ENCODE measurements around the gene PLEK.
"Not testable (repeated sequence)": the region's sequence is repeated elsewhere in the genome, so short reads cannot be mapped to it uniquely, and the experiment has no call there.

The PLEK gene

DNA sequence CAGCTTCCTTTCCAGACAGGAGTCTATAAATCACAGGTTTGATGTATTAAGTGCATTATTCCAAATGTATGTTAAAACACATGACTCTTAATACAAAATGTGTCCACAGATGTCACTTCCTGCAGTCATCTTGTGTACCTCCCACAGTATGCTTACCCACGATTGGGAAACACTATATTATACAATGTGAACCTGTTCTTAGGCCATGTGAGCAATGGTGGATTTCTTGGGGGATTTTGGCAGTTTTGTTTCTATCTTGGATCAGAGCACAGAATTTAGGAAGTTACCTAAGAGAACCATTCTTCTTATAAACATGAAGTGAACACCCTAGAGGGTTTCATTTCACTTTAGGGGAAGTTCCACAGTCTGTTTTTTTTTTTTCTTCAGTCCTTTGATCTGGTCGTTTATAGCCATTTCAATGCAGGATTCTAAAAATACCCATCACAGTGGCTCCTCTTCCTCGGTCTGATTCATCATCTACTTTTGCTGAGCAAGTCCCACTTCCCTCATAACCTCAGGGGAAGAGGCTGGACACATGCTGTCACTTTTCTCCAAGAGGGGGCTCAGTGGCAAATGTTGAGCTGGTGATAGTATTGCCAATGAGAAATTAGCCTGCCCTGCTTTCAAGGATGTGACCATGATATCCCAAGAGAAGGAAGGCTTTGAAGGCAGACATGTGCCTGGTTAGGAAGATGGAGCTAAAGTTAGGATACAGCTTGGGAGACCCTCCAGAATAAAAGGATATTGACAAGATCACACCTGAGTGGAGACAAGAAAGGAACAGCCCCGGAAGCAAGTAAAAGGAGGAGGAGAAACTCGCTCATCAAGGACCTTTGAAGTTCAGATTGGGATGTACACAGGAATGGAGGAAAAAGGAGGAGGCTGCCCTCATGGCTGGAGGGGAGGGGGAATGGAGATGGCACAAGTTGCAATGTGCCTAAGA is 22.6 kb downstream of the PLEK start:
- no peak overlapping the region for H3K27ac ChIP-seq (ENCODE audit: low read length)
- no peaks in the 10 kb centered on the region for H3K9me3 ChIP-seq (ENCODE audit: control insufficient read depth, low read depth, low read length)
- no peaks in the 10 kb centered on the region for H3K4me1 ChIP-seq (ENCODE audit: control insufficient read depth, low read depth, low read length)
- H3K9ac ChIP-seq (ENCODE audit: low read length), result no peak overlapping the region
- H3K4me3 ChIP-seq (ENCODE audit: low read length), result no peak overlapping the region
- H3K27me3 ChIP-seq (ENCODE audit: control insufficient read depth, insufficient read depth, low read length), result no peaks in the 10 kb centered on the region
- no peaks in the 10 kb centered on the region for H3K36me3 ChIP-seq (ENCODE audit: control insufficient read depth, low read depth, low read length)

DNA sequence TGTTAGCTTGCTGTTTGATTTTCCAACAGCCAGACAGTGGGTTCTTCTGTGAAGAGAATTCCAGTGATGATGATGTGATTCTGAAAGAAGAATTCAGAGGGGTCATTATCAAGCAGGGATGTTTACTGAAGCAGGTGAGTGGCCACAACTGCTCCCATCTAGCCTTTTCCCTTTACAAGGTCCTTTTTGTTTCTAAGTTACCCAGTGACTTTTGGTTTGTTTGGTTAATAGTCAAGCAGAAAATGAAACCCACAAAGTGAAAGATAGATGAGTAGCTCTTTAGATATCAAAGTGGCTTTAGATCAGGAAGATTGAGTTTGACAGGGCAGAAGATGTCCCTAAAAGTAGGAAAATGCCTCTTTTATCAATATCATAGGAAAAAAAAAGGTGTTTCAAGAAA is 23.3 kb downstream of the PLEK start:
- no peaks in the 10 kb centered on the region for H3K4me1 ChIP-seq (ENCODE audit: control insufficient read depth, low read depth, low read length)
- H3K9me3 ChIP-seq (ENCODE audit: control insufficient read depth, low read depth, low read length), result no peaks in the 10 kb centered on the region
- H3K36me3 ChIP-seq (ENCODE audit: control insufficient read depth, low read depth, low read length), result no peaks in the 10 kb centered on the region
- no peak overlapping the region for H3K9ac ChIP-seq (ENCODE audit: low read length)
- no peaks in the 10 kb centered on the region for H3K27me3 ChIP-seq (ENCODE audit: control insufficient read depth, insufficient read depth, low read length)
- no peak overlapping the region for H3K27ac ChIP-seq (ENCODE audit: low read length)
- H3K4me3 ChIP-seq (ENCODE audit: low read length), result no peak overlapping the region

GRCh38 chr2:68388772-68389171 is 23.7 kb downstream of the PLEK start:
- Histone ChIP-seq H3K4me3 (ENCODE audit: low read length) (no peak overlapping the region), H3K27ac (ENCODE audit: low read length) (no peak overlapping the region), H3K4me1 (ENCODE audit: control insufficient read depth, low read depth, low read length) (no peaks in the 10 kb centered on the region), H3K9ac (ENCODE audit: low read length) (no peak overlapping the region), H3K9me3 (ENCODE audit: control insufficient read depth, low read depth, low read length) (no peaks in the 10 kb centered on the region), H3K27me3 (ENCODE audit: control insufficient read depth, insufficient read depth, low read length) (no peaks in the 10 kb centered on the region), H3K36me3 (ENCODE audit: control insufficient read depth, low read depth, low read length) (no peaks in the 10 kb centered on the region)

- Histone ChIP-seq H3K36me3 (ENCODE audit: control insufficient read depth, low read depth, low read length) (no peaks in the 10 kb centered on the region), H3K4me1 (ENCODE audit: control insufficient read depth, low read depth, low read length) (no peaks in the 10 kb centered on the region), H3K9ac (ENCODE audit: low read length) (no peak overlapping the region), H3K9me3 (ENCODE audit: control insufficient read depth, low read depth, low read length) (no peaks in the 10 kb centered on the region), H3K4me3 (ENCODE audit: low read length) (no peak overlapping the region), H3K27ac (ENCODE audit: low read length) (no peak overlapping the region), H3K27me3 (ENCODE audit: control insufficient read depth, insufficient read depth, low read length) (no peaks in the 10 kb centered on the region)
Observed at GRCh38 chr2:68390114-68390513, 25.0 kb downstream of the PLEK start.

- Histone ChIP-seq H3K36me3 (ENCODE audit: control insufficient read depth, low read depth, low read length) (no peaks in the 10 kb centered on the region), H3K4me1 (ENCODE audit: control insufficient read depth, low read depth, low read length) (no peaks in the 10 kb centered on the region), H3K27ac (ENCODE audit: low read length) (no peak overlapping the region), H3K9me3 (ENCODE audit: control insufficient read depth, low read depth, low read length) (no peaks in the 10 kb centered on the region), H3K9ac (ENCODE audit: low read length) (no peak overlapping the region), H3K27me3 (ENCODE audit: control insufficient read depth, insufficient read depth, low read length) (no peaks in the 10 kb centered on the region), H3K4me3 (ENCODE audit: low read length) (no peak overlapping the region)
Observed at GRCh38 chr2:68390586-68390985, 25.5 kb downstream of the PLEK start.

GRCh38 chr2:68391099-68391498 is 26.0 kb downstream of the PLEK start:
- Histone ChIP-seq H3K9me3 (ENCODE audit: control insufficient read depth, low read depth, low read length) (no peaks in the 10 kb centered on the region), H3K9ac (ENCODE audit: low read length) (no peak overlapping the region), H3K36me3 (ENCODE audit: control insufficient read depth, low read depth, low read length) (no peaks in the 10 kb centered on the region), H3K4me1 (ENCODE audit: control insufficient read depth, low read depth, low read length) (no peaks in the 10 kb centered on the region), H3K27ac (ENCODE audit: low read length) (no peak overlapping the region), H3K4me3 (ENCODE audit: low read length) (no peak overlapping the region), H3K27me3 (ENCODE audit: control insufficient read depth, insufficient read depth, low read length) (no peaks in the 10 kb centered on the region)

DNA sequence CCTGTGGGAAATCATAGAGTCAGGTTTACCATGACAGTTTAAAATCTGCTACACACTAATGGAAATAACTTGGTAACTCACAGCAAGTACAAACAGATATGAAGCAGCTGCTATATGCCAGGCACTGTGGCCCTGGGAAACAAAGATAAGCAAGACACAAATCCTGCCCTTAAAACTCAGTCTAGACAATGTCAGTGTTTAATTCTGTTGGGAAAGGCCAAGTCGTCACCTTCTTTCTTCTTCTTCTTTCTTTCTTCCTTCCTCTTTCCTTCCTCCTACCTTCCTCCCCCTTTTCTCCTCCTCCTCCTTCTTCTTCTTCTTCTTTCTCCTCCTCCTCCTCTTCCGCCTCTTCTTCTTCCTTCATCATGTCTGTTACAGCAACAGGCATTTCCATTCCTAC is 26.8 kb downstream of the PLEK start:
- Histone ChIP-seq H3K9ac (ENCODE audit: low read length) (no peak overlapping the region), H3K27me3 (ENCODE audit: control insufficient read depth, insufficient read depth, low read length) (no peaks in the 10 kb centered on the region), H3K4me3 (ENCODE audit: low read length) (no peak overlapping the region), H3K9me3 (ENCODE audit: control insufficient read depth, low read depth, low read length) (no peaks in the 10 kb centered on the region), H3K4me1 (ENCODE audit: control insufficient read depth, low read depth, low read length) (no peaks in the 10 kb centered on the region), H3K27ac (ENCODE audit: low read length) (no peak overlapping the region), H3K36me3 (ENCODE audit: control insufficient read depth, low read depth, low read length) (no peaks in the 10 kb centered on the region)

DNA sequence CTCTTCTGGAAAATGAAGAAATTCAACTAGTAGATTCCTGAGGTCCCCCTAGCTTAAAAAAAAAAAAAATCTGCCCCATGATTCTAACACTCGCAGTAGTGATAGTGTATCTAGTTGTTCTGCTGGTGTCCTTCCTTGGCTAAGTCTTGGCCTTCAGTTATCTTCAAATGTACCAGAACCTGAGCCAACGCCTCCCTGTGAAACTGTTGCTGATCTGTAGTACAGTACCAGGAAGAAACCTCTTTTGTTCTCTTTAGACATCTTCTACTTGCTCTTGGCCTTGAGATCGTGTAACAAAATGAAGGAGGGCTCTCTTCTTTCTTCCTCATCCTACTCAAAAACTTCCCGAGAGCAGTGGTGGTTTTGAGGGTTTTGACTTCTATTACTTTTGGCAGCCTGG is 31.0 kb downstream of the PLEK start:
- no peak overlapping the region for H3K9ac ChIP-seq (ENCODE audit: low read length)
- no peaks in the 10 kb centered on the region for H3K36me3 ChIP-seq (ENCODE audit: control insufficient read depth, low read depth, low read length)
- H3K27me3 ChIP-seq (ENCODE audit: control insufficient read depth, insufficient read depth, low read length), result no peaks in the 10 kb centered on the region
- no peak overlapping the region for H3K4me3 ChIP-seq (ENCODE audit: low read length)
- H3K27ac ChIP-seq (ENCODE audit: low read length), result no peak overlapping the region
- no peaks in the 10 kb centered on the region for H3K9me3 ChIP-seq (ENCODE audit: control insufficient read depth, low read depth, low read length)
- no peaks in the 10 kb centered on the region for H3K4me1 ChIP-seq (ENCODE audit: control insufficient read depth, low read depth, low read length)

DNA sequence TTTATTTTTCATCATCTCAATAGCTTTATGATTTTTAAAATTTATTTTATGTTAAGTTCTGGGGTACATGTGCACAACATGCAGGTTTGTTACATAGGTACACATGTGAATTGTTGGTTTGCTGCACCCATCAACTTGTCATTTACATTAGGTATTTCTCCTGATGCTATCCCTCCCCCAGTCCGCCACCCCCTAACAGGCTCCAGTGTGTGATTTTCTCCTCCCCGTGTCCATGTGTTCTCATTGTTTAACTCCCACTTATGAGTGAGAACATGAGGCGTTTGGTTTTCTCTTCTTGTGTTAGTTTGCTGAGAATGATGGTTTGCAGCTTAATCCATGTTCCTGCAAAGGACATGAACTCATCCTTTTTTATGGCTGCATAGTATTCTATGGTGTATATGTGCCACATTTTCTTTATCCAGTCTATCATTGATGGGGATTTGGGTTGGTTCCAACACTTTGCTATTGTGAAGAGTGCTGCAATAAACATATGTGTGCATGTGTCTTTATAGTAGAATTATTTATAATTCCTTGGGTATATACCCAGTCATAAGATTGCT is 32.7 kb downstream of the PLEK start:
- H3K9me3 ChIP-seq (ENCODE audit: control insufficient read depth, low read depth, low read length); H3K36me3 ChIP-seq (ENCODE audit: control insufficient read depth, low read depth, low read length); H3K4me3 ChIP-seq (ENCODE audit: low read length); H3K9ac ChIP-seq (ENCODE audit: low read length); H3K27me3 ChIP-seq (ENCODE audit: control insufficient read depth, insufficient read depth, low read length); H3K27ac ChIP-seq (ENCODE audit: low read length); H3K4me1 ChIP-seq (ENCODE audit: control insufficient read depth, low read depth, low read length): not testable (repeated sequence)

GRCh38 chr2:68403199-68403644 is 38.1 kb downstream of the PLEK start:
- Histone ChIP-seq H3K27me3 (ENCODE audit: control insufficient read depth, insufficient read depth, low read length) (no peaks in the 10 kb centered on the region), H3K9me3 (ENCODE audit: control insufficient read depth, low read depth, low read length) (no peaks in the 10 kb centered on the region), H3K4me1 (ENCODE audit: control insufficient read depth, low read depth, low read length) (no peaks in the 10 kb centered on the region), H3K27ac (ENCODE audit: low read length) (no peak overlapping the region), H3K9ac (ENCODE audit: low read length) (no peak overlapping the region), H3K4me3 (ENCODE audit: low read length) (no peak overlapping the region), H3K36me3 (ENCODE audit: control insufficient read depth, low read depth, low read length) (no peaks in the 10 kb centered on the region)

DNA sequence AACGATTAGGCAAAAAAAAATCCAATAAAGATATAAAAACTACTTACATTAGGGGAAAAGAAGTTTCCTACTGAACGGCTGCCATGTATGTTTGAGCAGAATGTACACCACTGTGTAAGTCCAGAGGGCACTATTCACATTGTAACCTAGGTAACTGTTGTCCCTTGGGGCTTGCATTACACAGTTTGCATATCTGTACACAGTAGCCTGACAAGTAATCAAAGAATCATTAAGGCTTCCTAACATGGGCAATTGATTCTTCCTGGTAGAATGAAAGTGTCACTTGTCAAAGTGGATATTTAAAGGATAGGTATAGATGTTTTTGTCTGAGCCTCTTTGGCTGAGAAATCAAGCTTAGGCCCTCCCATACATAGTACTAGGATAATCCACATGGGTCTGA is 39.1 kb downstream of the PLEK start:
- Histone ChIP-seq H3K4me3 (ENCODE audit: low read length) (no peak overlapping the region), H3K4me1 (ENCODE audit: control insufficient read depth, low read depth, low read length) (no peaks in the 10 kb centered on the region), H3K9ac (ENCODE audit: low read length) (no peak overlapping the region), H3K9me3 (ENCODE audit: control insufficient read depth, low read depth, low read length) (no peaks in the 10 kb centered on the region), H3K27me3 (ENCODE audit: control insufficient read depth, insufficient read depth, low read length) (no peaks in the 10 kb centered on the region), H3K27ac (ENCODE audit: low read length) (no peak overlapping the region), H3K36me3 (ENCODE audit: control insufficient read depth, low read depth, low read length) (no peaks in the 10 kb centered on the region)
